Cardiac muscle cell (in vitro differentiated cells and primary cell): ENCODE results near the gene IP6K3. TPM values are rescaled to one million over a fixed set of nuclear protein-coding genes. Genes with fewer than 3 reads are reported as not detected.
A peak's percentile ranks its signal among the peaks of the same experiment; 100 is the strongest.

Source experiments
- DNase-seq, 2 donors: peaks; one replicate each; pipeline versions ENCODE4 v3.0.0 to v3.0.0-alpha.2; 2010 to 2017; ENCODE audit warnings: low read depth in 1 of 2, low spot score in 1 of 2
- H3K27ac ChIP-seq: fragments of 200-600 bp; sonication (generic); 2 replicates; pipeline ENCODE4 v1.5.1; 2016
- H3K27me3 ChIP-seq: fragments of 200-600 bp; sonication (generic); 2 replicates; pipeline ENCODE4 v1.6.0; 2016; ENCODE audit warnings: control low read depth
- H3K36me3 ChIP-seq: fragments of 200-600 bp; sonication (generic); 2 replicates; pipeline ENCODE4 v1.5.1; 2016; ENCODE audit warnings: control low read depth
- H3K4me1 ChIP-seq: fragments of 200-600 bp; sonication (generic); 2 replicates; pipeline ENCODE4 v1.8.1; 2017; ENCODE audit warnings: low read depth, mild to moderate bottlenecking, mixed run types
- H3K4me3 ChIP-seq: fragments of 200-600 bp; sonication (generic); 2 replicates; pipeline ENCODE4 v1.5.1; 2016; ENCODE audit warnings: mild to moderate bottlenecking
- H3K9me3 ChIP-seq: fragments of 200-600 bp; sonication (generic); 2 replicates; pipeline ENCODE4 v1.5.1; 2017; ENCODE audit warnings: low read depth, mild to moderate bottlenecking, control low read depth
- polyA plus RNA-seq: library from polyadenylated mRNA; unstranded; fragments of >200 nt; fragmentation: Nextera tagmentation; extraction: Ambion mirVana; gene quantifications from 2 replicates; pipeline ENCODE4 v1.2.1, GENCODE V29; 2016
- total RNA-seq: library from RNA; depleted of rRNA; stranded (reverse); fragments of >200 nt; gene quantifications from 2 replicates; pipeline ENCODE4 v1.2.3, GENCODE V29; 2016
- TF ChIP-seq, protein P1 (sequence below): IDR thresholded peaks from 2 replicates; pipeline ENCODE4 v1.5.1; 2012; ENCODE audit warnings: low read depth, mild to moderate bottlenecking, low read length

Gene IP6K3
- total and polyA plus RNA-seq, 2 experiments from 2014 or later = 2.9 to 5.0 TPM

DNA sequence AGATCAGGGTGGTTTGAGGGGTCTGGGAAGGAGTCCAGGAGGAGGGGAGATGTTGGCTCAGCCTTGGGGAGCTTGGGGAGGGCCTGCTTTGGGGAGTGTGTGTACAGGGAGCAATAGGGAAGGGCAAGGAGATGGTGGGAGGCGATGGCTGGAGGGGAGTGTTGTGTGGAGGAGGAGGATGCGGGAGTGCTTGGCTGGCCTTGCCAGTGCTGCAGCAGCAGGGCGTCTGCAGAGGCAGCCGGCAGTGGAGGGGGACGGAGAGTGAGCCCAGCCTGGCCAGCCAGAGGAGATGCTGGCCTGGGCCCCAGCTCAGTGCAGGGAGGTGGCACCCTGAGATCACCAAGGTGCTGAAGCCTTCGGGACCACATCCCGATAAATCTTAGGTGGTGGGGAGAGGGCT, 3.9 kb downstream of the IP6K3 start:
- TF ChIP-seq, protein P1, sequence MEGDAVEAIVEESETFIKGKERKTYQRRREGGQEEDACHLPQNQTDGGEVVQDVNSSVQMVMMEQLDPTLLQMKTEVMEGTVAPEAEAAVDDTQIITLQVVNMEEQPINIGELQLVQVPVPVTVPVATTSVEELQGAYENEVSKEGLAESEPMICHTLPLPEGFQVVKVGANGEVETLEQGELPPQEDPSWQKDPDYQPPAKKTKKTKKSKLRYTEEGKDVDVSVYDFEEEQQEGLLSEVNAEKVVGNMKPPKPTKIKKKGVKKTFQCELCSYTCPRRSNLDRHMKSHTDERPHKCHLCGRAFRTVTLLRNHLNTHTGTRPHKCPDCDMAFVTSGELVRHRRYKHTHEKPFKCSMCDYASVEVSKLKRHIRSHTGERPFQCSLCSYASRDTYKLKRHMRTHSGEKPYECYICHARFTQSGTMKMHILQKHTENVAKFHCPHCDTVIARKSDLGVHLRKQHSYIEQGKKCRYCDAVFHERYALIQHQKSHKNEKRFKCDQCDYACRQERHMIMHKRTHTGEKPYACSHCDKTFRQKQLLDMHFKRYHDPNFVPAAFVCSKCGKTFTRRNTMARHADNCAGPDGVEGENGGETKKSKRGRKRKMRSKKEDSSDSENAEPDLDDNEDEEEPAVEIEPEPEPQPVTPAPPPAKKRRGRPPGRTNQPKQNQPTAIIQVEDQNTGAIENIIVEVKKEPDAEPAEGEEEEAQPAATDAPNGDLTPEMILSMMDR = no peak

DNA sequence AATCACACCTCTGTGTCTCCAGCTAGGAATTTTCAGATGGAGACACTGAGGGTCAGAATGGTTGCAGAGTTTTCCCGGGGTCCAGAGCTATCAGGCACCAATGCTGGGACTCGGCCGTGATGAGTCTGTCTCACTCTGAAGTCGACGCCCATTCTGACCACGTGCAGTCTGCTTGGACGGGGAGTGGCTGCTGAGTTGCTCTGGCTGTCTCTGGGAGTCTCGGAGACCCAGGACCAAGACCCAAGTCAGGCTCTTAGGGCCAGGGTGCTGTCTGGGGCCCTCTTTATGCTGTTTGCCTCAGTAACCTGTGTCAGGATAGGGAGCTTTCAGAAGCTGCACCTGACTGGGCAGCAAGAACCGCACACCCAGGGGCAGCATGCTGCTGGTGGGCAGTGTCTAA, 4.6 kb downstream of the IP6K3 start:
- H3K36me3 ChIP-seq = no peaks in the 10 kb centered on the region
- H3K9me3 ChIP-seq = no peaks in the 10 kb centered on the region
- TF ChIP-seq, protein P1 = no peak
- H3K27ac ChIP-seq = no peak overlapping the region
- no peaks in the 10 kb centered on the region for H3K27me3 ChIP-seq
- no peak for DNase-seq
- peaks cover 26% of the 10 kb centered on the region for H3K4me1 ChIP-seq
- no peak overlapping the region for H3K4me3 ChIP-seq

More for the DNA sequence above, 3.9 kb downstream of the IP6K3 start:
- Histone ChIP-seq H3K4me1 (peaks cover 33% of the 10 kb centered on the region), H3K9me3 (no peaks in the 10 kb centered on the region), H3K4me3 (no peak overlapping the region), H3K27ac (no peak overlapping the region), H3K36me3 (no peaks in the 10 kb centered on the region), H3K27me3 (no peaks in the 10 kb centered on the region)
- DNase-seq = no peak

DNA sequence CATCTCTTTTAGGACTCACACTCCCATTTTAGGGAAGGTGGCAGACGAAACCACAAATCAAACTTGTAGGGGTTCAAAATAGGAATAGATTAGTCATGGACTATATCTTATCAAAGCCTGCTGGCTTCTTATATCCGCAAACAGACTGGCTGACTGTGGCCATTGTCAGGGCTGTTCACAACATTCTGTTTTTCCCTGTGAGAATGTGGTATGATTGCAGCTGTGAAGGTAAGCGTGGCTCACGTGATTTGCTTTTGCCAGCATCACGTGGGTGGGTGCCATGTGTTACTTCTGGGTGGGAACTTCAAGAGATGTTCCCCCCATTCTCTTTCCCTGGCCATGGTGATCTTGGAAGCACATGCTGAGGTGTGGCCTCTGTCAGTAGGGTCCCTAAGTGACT, 5.9 kb downstream of the IP6K3 start:
- Histone ChIP-seq H3K4me1 (peaks cover 13% of the 10 kb centered on the region), H3K9me3 (no peaks in the 10 kb centered on the region), H3K27ac (no peak overlapping the region), H3K4me3 (no peak overlapping the region), H3K27me3 (no peaks in the 10 kb centered on the region), H3K36me3 (no peaks in the 10 kb centered on the region)
- TF ChIP-seq, protein P1 = no peak
- DNase-seq = no peak

DNA sequence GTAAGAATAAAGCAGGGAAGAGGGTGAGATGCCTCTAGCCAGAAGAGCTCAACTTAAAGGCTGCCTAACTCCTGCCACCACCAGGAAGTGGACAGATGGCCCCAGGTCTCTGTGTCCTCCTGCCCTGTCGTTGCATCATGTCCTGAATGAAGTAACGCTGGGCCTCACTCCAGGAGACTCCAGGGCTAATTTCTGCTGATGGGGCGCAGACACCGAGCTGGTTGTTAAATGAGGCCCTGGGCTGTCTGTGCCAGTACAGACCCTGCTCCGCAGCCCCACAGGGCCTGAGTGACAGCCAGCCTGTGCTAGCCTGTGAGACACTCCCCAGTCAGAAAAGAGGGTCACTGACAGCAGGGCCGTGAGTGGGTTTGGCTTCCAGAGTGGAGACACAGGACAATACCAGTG, 6.5 kb downstream of the IP6K3 start:
- Histone ChIP-seq H3K36me3 (no peaks in the 10 kb centered on the region), H3K4me1 (peaks cover 7% of the 10 kb centered on the region)
- peak in 1 of 2 donors; percentile 54 for DNase-seq

DNA sequence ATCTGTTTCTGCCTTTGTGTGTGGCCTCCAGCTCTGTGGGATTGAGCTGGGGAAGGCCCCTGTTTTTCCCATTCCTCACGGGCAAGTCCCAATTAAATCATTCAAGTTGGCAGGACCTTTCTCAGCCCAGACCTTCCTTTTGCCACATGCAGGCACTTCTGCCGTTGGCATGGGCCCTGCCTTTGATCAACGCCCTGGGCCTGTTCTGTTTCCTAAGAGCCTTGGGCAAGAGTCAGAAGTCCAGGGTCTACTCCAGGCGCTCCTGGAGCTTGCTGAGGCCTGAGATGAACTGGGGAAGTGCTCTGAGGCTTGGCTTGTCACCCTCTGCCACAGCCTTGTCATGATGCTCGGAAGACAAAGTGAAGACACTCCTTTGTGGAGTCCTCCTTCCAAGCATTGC, 7.1 kb downstream of the IP6K3 start:
- no peaks in the 10 kb centered on the region for H3K27me3 ChIP-seq
- H3K4me3 ChIP-seq = no peak overlapping the region
- no peak overlapping the region for H3K27ac ChIP-seq
- H3K36me3 ChIP-seq = no peaks in the 10 kb centered on the region
- peaks cover under 1% of the 10 kb centered on the region for H3K4me1 ChIP-seq
- DNase-seq = no peak
- TF ChIP-seq, protein P1 = no peak
- H3K9me3 ChIP-seq = no peaks in the 10 kb centered on the region

More for the DNA sequence above, 6.5 kb downstream of the IP6K3 start:
- TF ChIP-seq, protein P1 = no peak
- H3K4me3 ChIP-seq = no peak overlapping the region
- H3K9me3 ChIP-seq = no peaks in the 10 kb centered on the region
- no peak overlapping the region for H3K27ac ChIP-seq
- H3K27me3 ChIP-seq = no peaks in the 10 kb centered on the region

DNA sequence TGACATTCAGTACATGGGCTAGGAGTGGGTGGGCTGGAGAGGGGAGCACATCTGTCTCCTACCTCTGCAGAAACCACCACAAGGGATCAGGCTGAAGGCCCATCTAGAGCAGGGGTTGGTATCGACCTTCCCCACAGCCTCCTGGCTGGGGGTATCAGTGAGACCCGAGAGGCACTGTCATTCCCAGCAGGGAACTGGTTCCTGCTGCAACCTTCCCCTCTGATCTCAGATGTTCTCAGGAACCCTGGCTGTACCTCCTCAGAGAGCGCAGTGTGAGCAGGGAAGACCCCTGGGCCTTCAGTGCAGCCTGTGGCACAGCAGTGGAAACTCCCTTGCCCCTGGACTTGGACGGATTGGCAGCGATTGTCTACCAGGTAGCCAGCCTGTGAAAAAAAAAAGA, 7.8 kb downstream of the IP6K3 start:
- Histone ChIP-seq H3K4me3 (no peak overlapping the region), H3K27ac (no peak overlapping the region), H3K9me3 (no peaks in the 10 kb centered on the region), H3K36me3 (no peaks in the 10 kb centered on the region), H3K27me3 (no peaks in the 10 kb centered on the region), H3K4me1 (no peaks in the 10 kb centered on the region)
- TF ChIP-seq, protein P1 = no peak
- DNase-seq = no peak
